Right lobe of liver (tissue), 6 donors: ENCODE results near the gene PTPRM. TPM values are rescaled to one million over a fixed set of nuclear protein-coding genes. Genes with fewer than 3 reads are reported as not detected.

Source experiments
- ATAC-seq, 4 donors: fragments of 200-7000 bp; cut with Tn5 transposase; one replicate each; pipeline ENCODE4 v1.9.1; 2020; ENCODE audit warnings: mild to moderate bottlenecking in 4 of 4, moderate library complexity in 4 of 4
- DNase-seq, 3 donors: peaks; one replicate each; pipeline ENCODE4 v3.0.0-alpha.2; 2020
- H3K27ac ChIP-seq, 3 donors: fragments of 200-600 bp; one replicate each; pipeline ENCODE4 v1.8.0; 2022
- H3K27me3 ChIP-seq, 2 donors: fragments of 200-600 bp; one replicate each; pipeline ENCODE4 v1.8.0; 2022
- H3K36me3 ChIP-seq, 4 donors: fragments of 200-600 bp; sonication (generic) in 1 of 4; one replicate each; pipeline versions ENCODE4 v1.5.1 to v1.8.0; 2017 to 2022; ENCODE audit warnings: control low read depth in 1 of 4
- H3K4me1 ChIP-seq, 4 donors: fragments of 200-600 bp; sonication (generic) in 1 of 4; one replicate each; pipeline versions ENCODE4 v1.5.1 to v1.8.0; 2017 to 2022; ENCODE audit warnings: control low read depth in 1 of 4
- H3K4me3 ChIP-seq, 3 donors: fragments of 200-600 bp; one replicate each; pipeline ENCODE4 v1.8.0; 2022
- H3K9me3 ChIP-seq, 4 donors: fragments of 200-600 bp; sonication (generic) in 1 of 4; one replicate each; pipeline versions ENCODE4 v1.5.1 to v1.8.0; 2017 to 2022; ENCODE audit warnings: control low read depth in 1 of 4
- CTCF ChIP-seq, 4 donors: fragments of 200-600 bp in 3 of 4; fragments of 450-650 bp in 1 of 4; IDR thresholded peaks; one replicate each; pipeline versions ENCODE4 v1.5.1 to v1.8.0; 2016 to 2022; ENCODE audit warnings: antibody characterized with exemption in 4 of 4, mild to moderate bottlenecking in 2 of 4
- POLR2A ChIP-seq: fragments of 450-650 bp; IDR thresholded peaks from one replicate; pipeline ENCODE4 v1.6.1; 2017; ENCODE audit warnings: antibody characterized with exemption, mild to moderate bottlenecking
- WGBS: methylation state at CpG from one replicate; pipeline ENCODE4 v1.1.6; 2018; ENCODE audit warnings: low coverage, low lambda C conversion rate; ENCODE audit not compliant: insufficient coverage; ENCODE audit errors: missing lambda C conversion rate; 5-methylcytosine and 5-hydroxymethylcytosine counted together
- intact Hi-C, 2 donors: fragments of 100-400 bp; cut with DNase I; formaldehyde crosslinking; loops; one replicate each; pipeline versions ENCODE4 v1.11.2 to v1.14.1; 2022
- total RNA-seq, 6 experiments: library from RNA; depleted of rRNA in 2 of 6; stranded (reverse); fragments of >200 nt in 2 of 6; fragmentation: NEBNext Ultra II Directional in 3 of 6; extraction: Animal tissue kit (Norgen Biotek cat#: 25700) in 3 of 6; gene quantifications; one replicate each; pipeline versions ENCODE4 v1.1.0 to v1.2.4, GENCODE V29; 2016 to 2023
- donor health status: DM: no; HTN: yes; CAD: no.
- donor health status: DM: no; HTN: no; CAD: no.
- donor health status: DM: no; HTN: no; CAD: no.
- donor health status: DM: no; HTN: yes; CAD: no.
- donor health status: DM: no; HTN: yes; CAD: no.

PTPRM gene
- total RNA-seq, 6 experiments from 2014 or later = 15.1 to 45.7 (median 26.5) TPM

GRCh38 chr18:8004792-8005191 lies 437.7 kb downstream of the PTPRM start:
- 76% methylated on average over 3 of the region's 3 CpGs for WGBS
- H3K27ac ChIP-seq = no peak overlapping the region
- intact Hi-C loops = no loop called here

GRCh38 chr18:8005870-8006569 lies 438.9 kb downstream of the PTPRM start:
- no peak for DNase-seq
- no peak for TF ChIP-seq CTCF (IDR thresholded peaks at IDR 0.05)
- no peak for TF ChIP-seq POLR2A
- no peak for ATAC-seq
- Histone ChIP-seq H3K27ac (no peak overlapping the region), H3K9me3 (no peaks in the 10 kb centered on the region), H3K4me1 (peaks cover 0 to 7% (median 0%) of the 10 kb centered on the region in 4 donors), H3K4me3 (no peak overlapping the region), H3K27me3 (no peaks in the 10 kb centered on the region), H3K36me3 (no peaks in the 10 kb centered on the region)
- intact Hi-C loops = no loop called here
- WGBS = 75% methylated on average over 5 of the region's 7 CpGs

More at GRCh38 chr18:8004792-8005191, 437.7 kb downstream of the PTPRM start:
- DNase-seq = no peak
- Histone ChIP-seq H3K27me3 (no peaks in the 10 kb centered on the region), H3K4me1 (peaks cover 0 to 7% (median 0%) of the 10 kb centered on the region in 4 donors), H3K36me3 (no peaks in the 10 kb centered on the region), H3K4me3 (no peak overlapping the region), H3K9me3 (no peaks in the 10 kb centered on the region)
- TF ChIP-seq CTCF (IDR thresholded peaks at IDR 0.05) = no peak
- TF ChIP-seq POLR2A = no peak
- ATAC-seq = no peak

GRCh38 chr18:8006979-8007378 lies 439.9 kb downstream of the PTPRM start:
- peak; percentile 53 to 81 (median 68) for ATAC-seq
- TF ChIP-seq POLR2A (no peak), CTCF (IDR thresholded peaks at IDR 0.05) (no peak)
- intact Hi-C loops = no loop called here
- 28% methylated on average over 3 of the region's 3 CpGs for WGBS
- H3K27me3 ChIP-seq = no peaks in the 10 kb centered on the region
- no peak for DNase-seq
- H3K9me3 ChIP-seq = no peaks in the 10 kb centered on the region
- peaks cover 0 to 7% (median 0%) of the 10 kb centered on the region in 4 donors for H3K4me1 ChIP-seq
- H3K4me3 ChIP-seq = no peak overlapping the region
- H3K36me3 ChIP-seq = no peaks in the 10 kb centered on the region
- no peak overlapping the region for H3K27ac ChIP-seq

- peaks cover 0 to 7% (median 0%) of the 10 kb centered on the region in 4 donors for H3K4me1 ChIP-seq
- DNase-seq = no peak
- H3K27ac ChIP-seq = no peak overlapping the region
- TF ChIP-seq POLR2A (no peak), CTCF (IDR thresholded peaks at IDR 0.05) (no peak)
- no peaks in the 10 kb centered on the region for H3K36me3 ChIP-seq
- ATAC-seq = no peak
- H3K9me3 ChIP-seq = no peaks in the 10 kb centered on the region
- whole genome bisulfite sequencing = 80% methylated on average over 4 of the region's 4 CpGs
- intact Hi-C loops = no loop called here
- no peaks in the 10 kb centered on the region for H3K27me3 ChIP-seq
- no peak overlapping the region for H3K4me3 ChIP-seq
Observed at GRCh38 chr18:8008033-8008432, 440.9 kb downstream of the PTPRM start.
